ENCODE results near the gene DZIP1. TPM values are rescaled to one million over a fixed set of nuclear protein-coding genes. Genes with fewer than 3 reads are reported as not detected.

The DZIP1 gene
- total and polyA plus RNA-seq, 12 donors, result 2.0 to 7.0 (median 3.6) TPM

DNA sequence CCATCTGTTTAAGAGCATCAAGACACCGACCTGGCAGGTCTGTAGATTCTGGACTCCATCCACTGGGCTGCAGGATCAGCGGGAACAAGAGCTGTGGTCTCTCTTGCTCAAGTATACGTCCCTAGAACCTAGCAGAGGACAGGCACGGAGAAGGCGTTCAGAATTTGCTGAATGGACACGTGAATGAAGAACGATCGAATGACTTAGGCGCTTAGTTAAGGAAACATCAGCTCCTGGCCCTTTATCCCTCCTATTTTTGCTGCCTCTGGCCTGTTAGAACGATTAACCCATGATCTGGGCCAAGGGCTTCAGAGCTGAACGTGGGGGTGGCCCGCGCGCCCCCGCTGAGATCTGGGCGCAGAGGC, 953 bp downstream of the DZIP1 start:
- Histone ChIP-seq H3K27ac (peak overlapping the region; percentile 39 to 80 (median 68)), H3K36me3 (no peaks in the 10 kb centered on the region), H3K4me3 (peak overlapping the region; percentile 60 to 73 (median 66)), H3K4me1 (peaks cover 0 to 34% (median 22%) of the 10 kb centered on the region in 9 donors), H3K27me3 (peaks cover 0 to 66% (median 33%) of the 10 kb centered on the region in 7 donors), H3K9me3 (no peaks in the 10 kb centered on the region)
- intact Hi-C loops (cut with DNase I), result no loop called here
- TF ChIP-seq, protein P1, sequence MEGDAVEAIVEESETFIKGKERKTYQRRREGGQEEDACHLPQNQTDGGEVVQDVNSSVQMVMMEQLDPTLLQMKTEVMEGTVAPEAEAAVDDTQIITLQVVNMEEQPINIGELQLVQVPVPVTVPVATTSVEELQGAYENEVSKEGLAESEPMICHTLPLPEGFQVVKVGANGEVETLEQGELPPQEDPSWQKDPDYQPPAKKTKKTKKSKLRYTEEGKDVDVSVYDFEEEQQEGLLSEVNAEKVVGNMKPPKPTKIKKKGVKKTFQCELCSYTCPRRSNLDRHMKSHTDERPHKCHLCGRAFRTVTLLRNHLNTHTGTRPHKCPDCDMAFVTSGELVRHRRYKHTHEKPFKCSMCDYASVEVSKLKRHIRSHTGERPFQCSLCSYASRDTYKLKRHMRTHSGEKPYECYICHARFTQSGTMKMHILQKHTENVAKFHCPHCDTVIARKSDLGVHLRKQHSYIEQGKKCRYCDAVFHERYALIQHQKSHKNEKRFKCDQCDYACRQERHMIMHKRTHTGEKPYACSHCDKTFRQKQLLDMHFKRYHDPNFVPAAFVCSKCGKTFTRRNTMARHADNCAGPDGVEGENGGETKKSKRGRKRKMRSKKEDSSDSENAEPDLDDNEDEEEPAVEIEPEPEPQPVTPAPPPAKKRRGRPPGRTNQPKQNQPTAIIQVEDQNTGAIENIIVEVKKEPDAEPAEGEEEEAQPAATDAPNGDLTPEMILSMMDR (IDR thresholded peaks at IDR 0.05), result no peak
- 10 to 11% methylated on average over 16 of the region's 16 CpGs for WGBS, 2 donors
- ATAC-seq, result peak in 5 of 8 donors; percentile 1 to 16 (median 10)
- DNase-seq, result no peak

DNA sequence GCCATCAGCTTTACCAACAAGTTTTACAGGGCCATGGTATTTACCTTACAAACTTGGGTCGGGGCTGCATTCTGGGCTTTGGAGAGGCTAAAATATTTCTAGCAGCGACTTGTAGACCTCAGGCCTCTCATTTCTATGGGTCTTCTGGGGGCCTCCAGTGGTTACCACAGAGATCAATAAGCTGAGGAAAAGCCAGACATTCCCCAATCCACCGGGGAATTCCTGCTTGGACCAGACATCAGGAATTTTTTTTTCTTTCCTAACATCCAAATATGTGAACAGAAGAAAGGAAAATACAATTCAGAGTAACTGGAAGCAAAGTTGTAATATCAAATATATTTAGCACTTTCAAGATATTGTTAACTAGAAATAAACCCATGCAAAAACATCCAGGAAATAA, 1.5 kb downstream of the DZIP1 start:
- H3K4me1 ChIP-seq, result peaks cover 0 to 34% (median 22%) of the 10 kb centered on the region in 9 donors
- no peak for ATAC-seq
- H3K4me3 ChIP-seq, result peak overlapping the region in 7 of 10 donors; percentile 63 to 73 (median 70)
- peak overlapping the region in 2 of 10 donors; percentile 68 to 77 for H3K27ac ChIP-seq
- intact Hi-C loops (cut with DNase I), result no loop called here
- no peaks in the 10 kb centered on the region for H3K9me3 ChIP-seq
- DNase-seq, result no peak
- H3K27me3 ChIP-seq, result peaks cover 0 to 66% (median 33%) of the 10 kb centered on the region in 7 donors
- 72 to 76% methylated on average over 3 of the region's 3 CpGs for whole genome bisulfite sequencing, 2 donors
- no peaks in the 10 kb centered on the region for H3K36me3 ChIP-seq
- TF ChIP-seq, protein P1 (IDR thresholded peaks at IDR 0.05), result no peak

DNA sequence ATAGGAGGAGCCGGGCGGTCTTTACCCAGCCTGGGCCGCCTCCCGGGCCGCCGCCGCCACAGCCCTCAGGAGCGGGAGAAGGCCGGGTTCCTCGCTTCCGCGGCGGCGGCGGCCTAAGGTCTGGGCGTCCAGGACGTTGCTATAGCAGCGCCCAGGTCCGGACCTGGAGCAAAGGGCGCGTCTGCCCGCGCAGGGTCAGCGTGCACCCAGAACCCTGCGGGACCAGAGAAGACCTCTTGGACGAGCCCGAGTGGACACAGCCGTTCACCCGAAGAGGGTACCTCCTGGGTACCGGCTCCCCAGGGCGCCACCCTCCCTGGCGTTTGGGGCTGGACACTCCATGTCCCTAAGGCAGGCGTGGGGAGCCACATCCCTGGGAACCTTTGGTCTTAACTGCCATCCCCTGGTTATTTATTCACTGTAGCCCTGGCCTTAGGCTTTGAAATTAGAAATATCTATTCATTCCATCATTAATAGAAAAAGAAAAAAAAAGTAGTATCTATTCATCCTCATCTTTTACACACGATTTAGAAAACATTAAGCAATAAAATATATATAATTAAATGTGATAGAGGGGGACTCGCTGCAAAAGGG, 2.4 kb downstream of the DZIP1 start:
- peaks cover 0 to 34% (median 22%) of the 10 kb centered on the region in 9 donors for H3K4me1 ChIP-seq
- intact Hi-C loops (cut with DNase I), result no loop called here
- ATAC-seq, result peak; percentile 48 to 77 (median 60)
- H3K4me3 ChIP-seq, result peak overlapping the region; percentile 15 to 73 (median 46)
- H3K27ac ChIP-seq, result no peak overlapping the region
- TF ChIP-seq, protein P1 (IDR thresholded peaks at IDR 0.05), result no peak
- 8 to 10% methylated on average over 35 of the region's 35 CpGs for WGBS, 2 donors
- peaks cover 0 to 66% (median 33%) of the 10 kb centered on the region in 7 donors for H3K27me3 ChIP-seq
- no peaks in the 10 kb centered on the region for H3K9me3 ChIP-seq
- peak in 1 of 2 donors; percentile 54 for DNase-seq
- peaks cover 0 to 2% (median 0%) of the 10 kb centered on the region in 9 donors for H3K36me3 ChIP-seq

DNA sequence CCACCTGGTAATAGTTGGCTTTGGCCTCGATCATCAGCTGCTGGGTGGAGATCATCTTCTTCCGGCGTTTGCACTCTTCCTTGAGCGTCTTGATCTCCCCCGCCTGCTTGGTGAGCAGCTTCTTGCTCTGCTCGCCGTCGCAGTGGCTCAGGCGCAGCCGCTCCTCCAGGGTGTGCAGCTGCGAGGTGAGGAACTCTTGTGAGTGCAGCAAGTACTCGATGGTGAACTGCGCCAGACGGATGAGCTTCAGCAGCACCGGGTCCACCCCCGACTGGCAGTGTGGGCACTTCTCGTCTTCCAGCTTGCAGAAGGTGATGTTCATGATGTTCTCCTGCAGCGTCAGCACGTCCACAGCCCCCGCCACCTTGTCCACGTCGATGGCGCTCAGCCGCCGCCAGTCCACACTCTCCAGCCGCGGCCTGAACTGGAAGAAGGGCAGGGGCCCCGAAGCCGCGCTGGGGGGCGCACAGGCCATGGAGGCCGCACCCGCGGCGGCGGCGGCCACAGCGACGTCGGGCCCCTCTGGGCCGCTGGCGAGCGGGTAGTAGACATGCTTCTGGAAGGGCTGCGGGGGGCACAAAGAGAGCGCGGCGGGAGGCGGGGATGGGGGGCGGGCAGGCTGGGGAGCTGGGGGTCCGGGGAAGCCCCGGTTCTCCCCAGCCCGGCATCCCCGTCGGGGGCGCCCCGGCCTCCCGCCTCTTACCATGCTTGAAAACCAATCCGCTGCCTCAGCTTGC, 3.0 kb downstream of the DZIP1 start:
- intact Hi-C loops (cut with DNase I), result no loop called here
- TF ChIP-seq, protein P1 (IDR thresholded peaks at IDR 0.05), result no peak
- WGBS, 2 donors, result 27 to 44% methylated on average over 35 to 58 of the region's 58 CpGs
- ATAC-seq (peak in 3 of 8 donors; percentile 5 to 15 (median 5)), DNase-seq (peak in 1 of 2 donors; percentile 13)
- Histone ChIP-seq H3K27ac (no peak overlapping the region), H3K4me1 (peaks cover 0 to 34% (median 22%) of the 10 kb centered on the region in 9 donors), H3K9me3 (no peaks in the 10 kb centered on the region), H3K36me3 (peaks cover 0 to 8% (median 0%) of the 10 kb centered on the region in 9 donors), H3K27me3 (peaks cover 0 to 66% (median 33%) of the 10 kb centered on the region in 7 donors), H3K4me3 (peak overlapping the region; percentile 15 to 73 (median 46))

All from heart right ventricle (tissue), 16 donors.